Caki2 (cell line): ENCODE results near the gene FOXE1. TPM values are rescaled to one million over a fixed set of nuclear protein-coding genes. Genes with fewer than 3 reads are reported as not detected.
A peak's percentile ranks its signal among the peaks of the same experiment; 100 is the strongest.

Experiments
- DNase-seq: peaks from one replicate; pipeline ENCODE4 v3.0.0-alpha.2; 2015; ENCODE audit warnings: low read depth
- in situ Hi-C: cut with HindIII; loops from 2 replicates; pipeline ENCODE4 v1.10.0; 2016; ENCODE audit warnings: low sequenced_read_pairs, low pct_unique_long_range_greater_than_20kb, mixed read lengths
- total RNA-seq: library from RNA; depleted of rRNA; stranded (reverse); fragments of >200 nt; shearing (Covaris generic); gene quantifications from 2 replicates; pipeline ENCODE4 v1.2.3, GENCODE V29; 2014; ENCODE audit warnings: low replicate concordance

FOXE1 gene
- total RNA-seq, 1 experiment from 2014 or later = not detected

- in situ Hi-C loops = no loop called here
- DNase-seq = no peak
Measured at GRCh38 chr9:97858826-97859225, 5.8 kb downstream of the FOXE1 start.

DNA sequence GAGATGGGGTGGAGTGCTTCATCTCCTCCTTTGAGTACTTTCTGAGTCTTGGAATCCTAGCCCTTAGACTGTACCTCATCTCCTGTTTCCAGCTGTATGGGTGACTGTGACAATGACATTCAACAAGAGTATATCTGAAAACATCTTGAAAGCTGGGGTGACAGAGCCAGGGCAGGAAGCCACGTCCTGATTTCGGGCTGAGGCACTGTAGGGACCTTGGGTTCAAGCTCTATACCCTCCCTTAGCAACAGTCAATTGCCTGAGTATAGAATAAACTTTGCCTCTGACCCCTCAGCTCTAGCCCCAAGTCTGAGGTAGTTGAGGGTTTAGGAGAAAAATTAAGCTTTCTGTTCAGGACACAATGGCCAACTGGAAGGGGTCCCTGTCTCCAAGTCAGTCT, 6.3 kb downstream of the FOXE1 start:
- in situ Hi-C loops = no loop called here
- no peak for DNase-seq

GRCh38 chr9:97860451-97861147, 7.6 kb downstream of the FOXE1 start:
- DNase-seq = no peak
- in situ Hi-C loops = no loop called here

DNA sequence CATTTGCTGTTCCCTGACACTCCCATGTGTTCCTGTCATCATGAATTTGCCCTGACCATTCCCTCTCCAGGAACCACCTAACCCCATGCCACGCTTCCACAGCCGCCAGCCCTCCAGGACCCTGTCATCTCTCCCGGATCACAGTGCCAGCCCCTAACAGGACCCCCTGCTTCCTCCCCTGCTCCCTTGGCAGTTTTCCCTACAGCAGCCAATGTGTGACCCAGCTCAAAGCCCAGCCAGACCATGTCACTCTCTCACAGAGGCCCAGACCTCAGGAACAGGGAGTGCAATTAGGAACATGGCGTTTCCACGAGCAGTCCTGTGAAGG, 8.1 kb downstream of the FOXE1 start:
- DNase-seq = no peak
- in situ Hi-C loops = no loop called here

- in situ Hi-C loops = no loop called here
- no peak for DNase-seq
Measured at GRCh38 chr9:97863314-97863713, 10.3 kb downstream of the FOXE1 start.

GRCh38 chr9:97864396-97864795, 11.4 kb downstream of the FOXE1 start:
- no peak for DNase-seq

DNA sequence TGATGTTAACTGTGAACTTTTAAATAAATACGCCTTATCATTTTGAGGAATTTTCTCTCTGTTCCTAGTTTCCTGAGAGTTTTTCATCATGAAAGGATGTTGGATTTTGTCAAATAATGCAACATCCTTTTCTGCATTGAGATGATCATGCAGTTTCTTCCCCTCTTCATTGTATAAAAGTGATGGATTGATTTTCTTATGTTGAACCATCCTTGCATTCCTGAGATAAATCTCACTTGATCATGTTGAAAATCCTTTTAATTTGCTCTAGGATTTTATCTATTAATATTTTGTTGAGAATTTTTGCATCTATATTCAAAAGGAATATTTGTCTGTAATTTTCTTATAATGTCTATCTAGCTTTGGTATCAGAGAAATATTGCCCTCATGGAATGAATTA, 13.3 kb downstream of the FOXE1 start:
- no peak for DNase-seq
- in situ Hi-C loops = no loop called here

More at GRCh38 chr9:97864396-97864795, 11.4 kb downstream of the FOXE1 start:
- in situ Hi-C loops = no loop called here

DNA sequence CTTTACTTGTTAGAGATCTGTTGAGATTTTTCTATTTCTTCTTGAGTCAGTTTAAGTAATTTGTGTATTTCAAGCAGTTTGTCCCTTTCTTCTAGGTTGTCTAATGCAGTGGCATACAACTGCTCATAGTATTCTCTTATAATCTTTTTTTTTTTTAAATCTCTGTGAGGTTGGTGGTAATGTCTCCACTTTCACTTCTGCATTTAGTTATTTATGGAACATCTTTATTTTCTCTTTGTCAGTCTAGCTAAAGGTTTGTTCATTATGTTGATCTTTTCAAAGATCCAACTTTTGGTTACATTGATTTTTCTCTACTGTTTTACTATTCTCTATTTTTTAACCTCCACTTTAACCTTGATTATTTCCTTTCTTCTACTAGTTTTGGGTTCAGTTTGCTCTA, 13.8 kb downstream of the FOXE1 start:
- DNase-seq = no peak

DNA sequence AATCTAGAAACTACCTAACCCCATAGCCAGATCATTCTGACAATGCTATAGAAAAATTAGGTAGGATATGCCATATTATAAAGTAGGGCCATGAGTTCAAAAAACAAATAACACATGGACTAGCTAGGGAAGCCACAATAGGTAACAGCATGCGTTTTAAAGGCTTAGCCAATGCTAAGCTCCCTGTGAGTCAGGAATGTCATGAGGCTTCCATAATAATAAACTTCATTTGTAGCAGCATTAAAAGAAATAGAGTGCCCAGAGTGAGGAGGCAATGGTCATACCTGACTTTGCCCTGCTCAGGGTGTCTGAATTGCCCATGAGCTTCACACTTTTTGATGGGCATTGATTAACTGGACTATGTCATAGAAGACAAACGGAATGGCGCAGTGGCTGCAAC, 15.8 kb downstream of the FOXE1 start:
- DNase-seq = no peak
- in situ Hi-C loops = no loop called here

More for the DNA sequence above, 13.8 kb downstream of the FOXE1 start:
- in situ Hi-C loops = no loop called here

DNA sequence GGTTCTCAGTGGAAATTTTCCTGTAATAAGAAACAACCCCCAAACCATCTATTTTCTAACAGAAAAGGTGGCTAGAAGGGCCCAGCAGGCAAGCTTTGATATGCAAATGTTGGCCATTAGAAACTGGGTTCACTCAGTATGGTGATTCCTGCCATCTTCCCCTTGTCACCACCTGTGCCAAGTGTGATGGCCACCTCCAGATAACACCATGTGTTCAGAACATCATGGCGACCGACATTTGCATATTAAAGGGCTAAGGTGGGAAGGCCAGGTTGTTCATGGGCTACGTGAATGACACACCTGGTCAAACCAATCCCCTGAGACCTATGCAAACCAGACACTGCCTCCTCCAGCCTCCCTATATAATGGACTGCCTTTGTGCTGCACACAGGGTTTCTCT, 20.4 kb downstream of the FOXE1 start:
- in situ Hi-C loops = no loop called here
- no peak for DNase-seq

DNA sequence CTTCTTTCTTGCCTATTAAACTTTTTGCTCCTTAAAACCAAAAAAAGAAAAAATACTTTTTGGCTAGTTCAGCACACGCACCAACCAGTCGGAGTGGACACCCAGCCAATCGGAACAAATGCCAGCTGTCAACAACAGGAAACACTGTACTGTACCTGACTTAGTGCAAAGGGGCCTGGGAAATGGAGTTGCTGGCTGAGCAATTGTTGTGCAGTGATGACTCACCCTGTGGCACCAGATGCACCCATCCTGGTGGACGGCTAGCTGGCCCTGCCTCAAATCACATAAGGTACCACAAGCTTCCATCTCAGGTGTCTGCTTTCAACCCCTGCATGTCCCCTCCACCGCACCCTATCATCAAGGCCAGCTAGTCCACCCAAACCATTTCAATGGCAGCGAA, 20.9 kb downstream of the FOXE1 start:
- DNase-seq = peak; percentile 47
- in situ Hi-C loops = no loop called here

- in situ Hi-C loops = no loop called here
- no peak for DNase-seq
Measured at GRCh38 chr9:97874624-97875023, 21.6 kb downstream of the FOXE1 start.

DNA sequence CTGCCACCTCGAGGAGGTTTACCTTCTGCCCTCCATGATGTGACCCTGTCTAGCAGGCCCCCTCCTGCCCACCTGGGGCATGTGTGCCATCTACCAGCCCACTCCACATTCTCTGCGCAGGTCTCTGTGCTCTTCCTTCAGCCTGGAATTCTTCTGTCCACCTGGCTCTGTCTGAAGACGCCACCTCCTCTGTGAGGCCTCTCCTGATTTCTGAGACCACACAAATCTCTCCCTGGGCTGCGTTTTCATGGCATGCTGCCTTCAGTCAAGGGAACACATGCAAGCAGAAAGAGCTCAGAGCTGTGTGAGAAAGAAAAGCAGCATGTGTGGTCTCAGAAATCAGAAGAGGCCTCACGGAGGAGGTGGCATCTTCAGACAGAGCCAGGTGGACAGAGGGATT, 22.1 kb downstream of the FOXE1 start:
- no peak for DNase-seq
- in situ Hi-C loops = no loop called here

DNA sequence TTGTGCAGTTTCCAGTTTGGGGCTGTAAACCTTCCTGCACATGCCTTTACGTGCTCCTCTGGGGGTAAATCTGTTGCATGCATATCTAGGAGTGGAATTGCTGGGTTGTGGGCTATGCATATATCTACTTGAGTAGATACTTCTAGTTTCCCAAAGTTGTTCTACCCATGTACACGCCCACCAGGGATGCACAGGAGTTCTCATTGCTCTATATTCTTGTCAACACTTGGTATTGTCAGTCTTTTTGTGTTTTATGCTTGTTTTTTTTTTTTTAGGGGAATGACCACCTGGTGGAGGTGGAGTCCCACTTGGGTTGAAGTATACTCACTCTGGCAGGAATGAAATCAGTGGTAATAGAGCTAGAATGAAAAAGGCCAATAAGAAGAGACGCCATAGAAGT, 23.0 kb downstream of the FOXE1 start:
- DNase-seq = no peak
- in situ Hi-C loops = no loop called here

- peak; percentile 53 for DNase-seq
- in situ Hi-C loops = no loop called here
Measured at GRCh38 chr9:97880336-97880735, 27.3 kb downstream of the FOXE1 start.

- no peak for DNase-seq
- in situ Hi-C loops = no loop called here
Measured at GRCh38 chr9:97889941-97890887, 37.2 kb downstream of the FOXE1 start.

DNA sequence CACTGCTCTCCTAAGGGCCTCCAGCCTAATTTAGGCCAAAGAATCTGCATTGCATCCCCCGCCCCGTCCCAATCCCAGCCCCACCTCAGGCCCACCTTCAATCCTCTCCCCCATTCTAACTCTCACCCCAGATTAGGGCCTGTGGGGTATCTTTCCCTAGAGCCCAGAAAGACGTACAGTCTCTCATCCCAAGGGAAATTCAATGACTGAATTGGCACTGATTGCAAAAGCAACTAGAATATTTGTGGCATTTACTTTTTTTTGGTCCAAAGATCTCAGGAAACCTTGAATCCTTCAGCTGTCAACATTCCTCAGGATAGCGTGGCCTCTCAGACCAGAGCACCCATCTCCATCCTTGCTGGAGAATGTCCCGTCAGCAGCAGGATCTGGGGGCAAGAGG, 38.7 kb downstream of the FOXE1 start:
- no peak for DNase-seq
- in situ Hi-C loops = no loop called here

DNA sequence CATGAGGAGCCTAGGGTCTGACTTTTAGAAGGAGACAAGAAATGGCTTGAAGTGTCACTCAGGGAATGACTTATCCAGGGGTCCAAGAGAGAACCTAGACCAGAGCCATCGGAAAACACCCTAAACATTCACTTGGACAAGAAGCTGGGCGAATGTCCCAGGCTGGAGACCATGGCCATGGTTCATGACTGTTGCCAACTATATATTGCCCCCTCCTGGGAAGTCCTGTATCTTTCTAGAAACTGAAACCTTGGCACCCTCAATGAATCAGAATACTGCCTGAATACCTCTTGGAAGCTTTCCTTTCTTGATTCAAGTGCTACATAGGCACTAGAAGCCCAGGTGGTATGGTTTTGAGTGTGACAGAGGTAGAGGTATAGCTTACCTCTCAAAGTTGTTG, 39.4 kb downstream of the FOXE1 start:
- in situ Hi-C loops = no loop called here
- no peak for DNase-seq

DNA sequence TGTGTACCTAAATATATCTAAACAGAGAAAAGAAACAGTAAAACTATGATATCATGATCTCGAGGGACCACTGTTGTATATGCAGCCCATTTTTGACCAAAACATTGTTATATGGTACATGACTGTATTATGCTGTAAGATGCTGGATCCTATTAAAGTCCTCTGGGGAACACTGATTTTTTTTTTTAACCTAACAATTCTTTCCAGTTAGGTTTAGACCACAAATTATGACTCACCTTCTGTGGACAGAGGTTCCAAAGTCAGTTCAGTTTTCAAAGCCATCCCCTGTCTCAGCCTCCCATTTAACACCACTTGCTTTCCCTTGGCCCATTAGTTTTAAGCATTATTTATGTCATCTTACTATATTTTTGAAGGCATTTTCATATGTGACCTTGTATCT, 42.2 kb downstream of the FOXE1 start:
- in situ Hi-C loops = no loop called here
- no peak for DNase-seq
